Raji (cell line): ENCODE results near the gene SPATA25.

ENCODE experiments used
- POLR2A ChIP-seq: IDR thresholded peaks from 2 replicates; pipeline ENCODE4 v1.6.1; 2011; ENCODE audit warnings: low read depth, low read length, control low read depth; ENCODE audit not compliant: insufficient read depth

The SPATA25 gene

GRCh38 chr20:45887346-45887715, at the start of gene SPATA25:
Gene SPATA25 (minus strand): TSS chr20:45887622. CDS start chr20:45887590, 32 bp downstream.
- TF ChIP-seq POLR2A = no peak

- 0 out of 2 replicates have a peak, but pooled peaks have one; percentile 4 for TF ChIP-seq POLR2A
Measured at GRCh38 chr20:45935416-45936046, 48.1 kb upstream of the SPATA25 start.

- peak; percentile 86 for TF ChIP-seq POLR2A
Measured at GRCh38 chr20:45934586-45935415, 47.4 kb upstream of the SPATA25 start, which contains the start of gene PCIF1. Gene PCIF1 (plus strand): TSS chr20:45934683. CDS start chr20:45939000, 4,317 bp downstream.

GRCh38 chr20:45934046-45934585, 46.7 kb upstream of the SPATA25 start:
- no peak for TF ChIP-seq POLR2A

- no peak for TF ChIP-seq POLR2A
Measured at GRCh38 chr20:45933266-45934045, 46.0 kb upstream of the SPATA25 start.

GRCh38 chr20:45927071-45927878, 39.9 kb upstream of the SPATA25 start:
- peak; percentile 22; the same call in 1 of the 2 replicates for TF ChIP-seq POLR2A

GRCh38 chr20:45926731-45927070, 39.3 kb upstream of the SPATA25 start:
- no peak for TF ChIP-seq POLR2A

GRCh38 chr20:45925821-45926506, 38.5 kb upstream of the SPATA25 start:
- no peak for TF ChIP-seq POLR2A

- no peak for TF ChIP-seq POLR2A
Measured at GRCh38 chr20:45924391-45925261, 37.2 kb upstream of the SPATA25 start.

- TF ChIP-seq POLR2A = no peak
Measured at GRCh38 chr20:45921337-45922189, 34.1 kb upstream of the SPATA25 start.

GRCh38 chr20:45920462-45921336, 33.3 kb upstream of the SPATA25 start:
- no peak for TF ChIP-seq POLR2A
